Bone marrow (tissue), 2 donors: ENCODE results near the gene VSIG10L2.

Source experiments
- DNase-seq, 2 donors: peaks; one replicate each; lab custom pipeline; 2025; lab: John Stamatoyannopoulos, UW

Gene VSIG10L2

GRCh38 chr11:125929445-125930075, 16.3 kb upstream of the VSIG10L2 start:
- DNase-seq = no peak

- no peak for DNase-seq
Observed at GRCh38 chr11:125930076-125930450, 15.8 kb upstream of the VSIG10L2 start.

- no peak for DNase-seq
Observed at GRCh38 chr11:125931116-125931515, 14.7 kb upstream of the VSIG10L2 start.

GRCh38 chr11:125931668-125932067, 14.2 kb upstream of the VSIG10L2 start:
- no peak for DNase-seq

GRCh38 chr11:125932301-125932700, 13.5 kb upstream of the VSIG10L2 start:
- DNase-seq = no peak

GRCh38 chr11:125933030-125933813, 12.6 kb upstream of the VSIG10L2 start:
- no peak for DNase-seq

- DNase-seq = no peak
Observed at GRCh38 chr11:125934473-125934872, 11.4 kb upstream of the VSIG10L2 start.

- no peak for DNase-seq
Observed at GRCh38 chr11:125935056-125935455, 10.8 kb upstream of the VSIG10L2 start.

GRCh38 chr11:125935618-125936199, 10.1 kb upstream of the VSIG10L2 start:
- no peak for DNase-seq

GRCh38 chr11:125938418-125938817, 7.4 kb upstream of the VSIG10L2 start:
- DNase-seq = no peak

GRCh38 chr11:125939081-125939521, 6.7 kb upstream of the VSIG10L2 start:
- DNase-seq = no peak

GRCh38 chr11:125940145-125940544, 5.7 kb upstream of the VSIG10L2 start:
- DNase-seq = no peak

- no peak for DNase-seq
Observed at GRCh38 chr11:125941267-125941618, 4.6 kb upstream of the VSIG10L2 start.

- DNase-seq = no peak
Observed at GRCh38 chr11:125941619-125942611, 3.9 kb upstream of the VSIG10L2 start.

- DNase-seq = no peak
Observed at GRCh38 chr11:125942771-125943428, 2.9 kb upstream of the VSIG10L2 start.

- no peak for DNase-seq
Observed at GRCh38 chr11:125943661-125944349, 2.0 kb upstream of the VSIG10L2 start.

- DNase-seq = no peak
Observed at GRCh38 chr11:125944350-125945010, 1.4 kb upstream of the VSIG10L2 start.

GRCh38 chr11:125945011-125945796, 640 bp upstream of the VSIG10L2 start:
- no peak for DNase-seq

GRCh38 chr11:125946712-125947418, 1.0 kb downstream of the VSIG10L2 start:
- no peak for DNase-seq
